NCI-H2107 treated with DMSO at 0.1 percent for 48 hours (cell line): ENCODE data around the gene MCM9.
"Not testable (repeated sequence)": the region's sequence is repeated elsewhere in the genome, so short reads cannot be mapped to it uniquely, and the experiment has no call there.

Experiments used
- DNase-seq: peaks from one replicate; lab custom pipeline; 2025; ENCODE audit not compliant: unreplicated experiment; lab: John Stamatoyannopoulos, UW

The MCM9 gene

DNA sequence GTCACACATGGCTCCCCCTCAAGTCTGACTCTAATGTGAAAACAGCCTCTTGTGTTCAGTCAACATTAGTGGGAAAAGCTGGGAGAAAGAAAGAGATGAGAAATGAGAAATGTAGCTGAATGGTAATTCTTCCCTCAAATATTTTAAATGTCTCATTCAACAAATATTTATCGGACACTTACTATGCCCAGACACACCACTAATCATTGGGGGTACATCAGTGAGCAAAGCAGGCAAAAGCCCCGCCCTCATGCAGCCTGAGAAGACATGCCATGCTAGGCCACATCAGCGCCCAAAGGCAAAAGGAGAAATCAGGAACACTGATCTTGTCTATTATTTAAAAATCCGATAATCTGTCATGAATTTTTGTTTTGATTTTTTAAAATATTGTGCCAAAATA lies 130.9 kb downstream of the MCM9 start:
- no peak for DNase-seq

DNA sequence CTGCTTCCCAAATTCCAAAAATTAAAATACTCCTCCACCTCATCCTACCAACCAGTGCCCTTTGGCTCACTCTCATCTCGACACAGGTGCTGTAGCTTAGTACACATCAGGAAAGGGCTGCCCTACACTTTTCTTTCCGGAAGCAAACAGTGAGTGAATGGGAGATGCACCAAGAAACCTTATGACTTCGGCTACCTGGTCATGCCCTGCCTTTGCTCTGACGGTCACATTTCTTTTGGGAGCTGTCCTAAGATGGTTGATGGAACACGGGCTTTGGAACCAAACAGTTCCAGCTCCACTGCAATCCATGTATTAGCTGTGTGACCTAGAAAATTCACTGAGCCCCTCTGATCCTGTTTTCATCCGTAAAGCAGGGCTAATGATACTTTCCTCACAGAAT lies 133.7 kb downstream of the MCM9 start:
- no peak for DNase-seq

DNA sequence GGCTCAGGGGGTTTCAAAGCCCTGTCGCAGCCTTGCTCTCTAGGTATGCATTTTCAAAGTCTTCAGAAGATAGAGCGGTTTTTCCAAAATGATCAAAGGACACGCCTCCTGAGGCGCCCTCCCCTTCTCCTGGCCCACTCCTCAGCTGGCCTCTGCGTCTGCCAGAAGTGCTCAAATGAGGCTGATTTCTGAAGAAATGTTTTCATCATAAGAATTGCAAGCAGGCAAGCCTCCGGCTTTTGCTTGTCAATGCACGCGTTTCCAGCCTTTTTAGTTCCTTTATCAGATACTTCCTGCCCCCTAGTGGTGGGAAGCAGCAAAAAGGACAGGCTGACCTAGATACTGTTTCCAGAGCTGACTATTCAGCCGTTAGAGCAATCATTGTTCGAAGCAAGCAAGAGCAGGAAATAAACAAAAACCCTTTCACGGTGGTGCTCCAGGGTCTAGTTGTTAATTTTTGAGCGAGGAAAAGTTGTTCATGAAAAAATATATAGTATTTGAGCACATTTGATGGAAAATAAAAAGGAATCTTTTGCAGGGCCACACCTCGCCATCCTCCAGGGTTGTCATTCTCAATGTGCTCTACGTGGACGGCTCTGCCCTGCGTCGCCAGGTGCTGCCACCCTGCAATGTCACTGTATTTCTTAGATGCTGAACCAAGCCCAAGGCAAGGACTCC lies 134.4 kb downstream of the MCM9 start:
- DNase-seq = peak; percentile 92

DNA sequence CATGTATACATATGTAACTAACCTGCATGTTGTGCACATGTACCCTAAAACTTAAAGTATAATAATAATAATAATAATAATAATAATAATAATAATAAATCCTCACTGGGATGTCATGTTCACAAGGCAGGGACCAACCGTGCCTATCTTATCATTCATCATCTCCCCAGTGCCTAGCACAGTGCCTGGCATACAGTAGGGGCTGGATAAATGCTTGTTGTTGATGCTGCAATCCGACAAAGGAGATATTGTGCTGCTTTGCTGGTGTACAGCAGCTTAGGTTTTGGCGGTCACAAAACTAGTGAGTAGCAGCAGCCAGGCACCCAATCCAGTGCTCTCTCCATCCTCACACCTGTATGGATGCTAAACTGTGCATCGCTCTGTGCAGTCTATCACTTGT lies 135.1 kb downstream of the MCM9 start:
- no peak for DNase-seq

DNA sequence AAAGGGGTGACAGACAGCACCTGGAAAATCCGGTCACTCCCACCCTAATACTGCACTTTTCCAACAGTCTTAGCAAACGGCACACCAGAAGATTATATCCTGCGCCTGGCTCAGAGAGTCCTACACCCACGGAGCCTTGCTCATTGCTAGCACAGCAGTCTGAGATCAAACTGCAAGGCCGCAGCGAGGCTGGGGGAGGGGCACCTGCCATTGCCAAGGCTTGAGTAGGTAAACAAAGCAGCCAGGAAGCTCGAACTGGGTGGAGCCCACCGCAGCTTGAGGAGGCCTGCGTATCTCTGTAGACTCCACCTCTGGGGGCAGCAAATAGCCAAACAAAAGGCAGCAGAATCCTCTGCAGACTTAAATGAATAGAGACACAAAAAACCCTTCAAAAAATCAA lies 138.4 kb downstream of the MCM9 start:
- DNase-seq = not testable (repeated sequence)

DNA sequence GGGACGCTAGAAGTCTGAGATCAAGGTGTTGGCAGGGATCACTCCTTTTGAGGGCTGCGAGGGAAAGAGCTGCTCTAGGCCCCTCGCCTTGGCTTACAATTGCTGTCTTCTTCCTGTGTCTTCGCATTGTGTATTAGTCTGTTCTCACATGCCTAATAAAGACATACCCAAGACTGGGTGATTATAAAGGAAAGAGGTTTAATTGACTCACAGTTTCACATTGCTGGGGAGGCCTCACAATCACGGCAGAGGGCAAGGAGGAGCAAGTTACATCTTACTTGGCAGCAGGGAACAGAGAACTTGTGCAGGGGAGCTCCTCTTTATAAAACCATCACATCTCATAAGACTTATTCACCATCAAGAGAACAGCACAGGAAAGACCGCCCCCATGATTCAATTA lies 143.5 kb downstream of the MCM9 start:
- DNase-seq = no peak

DNA sequence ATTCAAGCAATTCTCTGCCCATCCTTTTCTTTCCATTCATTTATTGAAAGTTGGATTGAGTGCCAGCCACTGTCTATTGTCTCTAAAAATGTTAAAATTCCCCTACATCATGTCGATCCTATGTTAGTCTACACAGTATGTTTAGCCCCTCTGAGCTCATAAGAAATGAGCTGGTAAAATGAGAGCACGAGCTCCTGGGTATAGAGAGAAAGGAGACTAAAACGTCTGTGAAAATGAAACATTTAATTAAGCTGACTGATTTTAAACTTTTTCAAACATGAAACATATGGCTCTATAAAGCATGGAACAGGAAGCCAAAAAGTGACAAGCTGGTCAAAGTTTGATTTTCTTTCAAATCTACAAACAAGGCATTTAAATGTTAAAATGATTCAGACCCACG lies 145.0 kb downstream of the MCM9 start:
- DNase-seq = no peak

DNA sequence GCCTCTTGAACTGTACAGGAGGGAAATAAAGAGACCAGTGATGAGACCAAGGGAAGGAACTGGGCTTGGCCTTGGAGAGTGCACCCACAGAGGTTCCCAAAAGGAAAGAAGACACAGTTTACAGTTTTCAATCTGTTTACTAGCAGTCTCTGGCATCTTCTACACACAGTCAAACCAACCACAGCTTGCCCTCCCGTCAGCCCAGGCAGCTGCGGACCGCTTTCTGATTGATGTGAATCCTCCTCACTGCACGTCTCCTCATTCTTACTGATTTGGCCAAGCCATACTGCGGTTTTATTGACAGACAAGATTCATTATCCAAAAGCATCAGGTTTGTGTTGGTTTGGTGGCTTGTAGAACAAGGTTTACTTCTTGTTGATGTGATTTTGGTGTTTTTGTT lies 145.5 kb downstream of the MCM9 start:
- no peak for DNase-seq

DNA sequence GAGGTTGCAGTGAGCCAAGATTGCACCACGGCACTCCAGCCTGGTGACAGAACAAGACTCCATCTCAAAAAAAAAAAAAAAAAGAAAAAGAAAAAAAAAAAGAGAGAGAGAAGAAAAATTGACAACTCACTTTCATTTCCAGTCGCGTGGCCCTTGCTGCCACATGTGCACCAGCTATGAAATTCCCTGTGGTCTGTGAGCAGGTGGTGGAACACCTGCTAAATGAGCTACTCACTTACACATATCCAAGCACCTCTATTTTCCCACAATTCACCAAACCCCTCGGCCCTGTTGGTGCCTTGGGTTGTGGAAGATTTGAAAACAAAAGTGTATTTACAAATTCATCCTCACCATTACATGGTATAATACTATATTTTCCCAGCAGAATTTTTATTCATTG lies 146.3 kb downstream of the MCM9 start:
- DNase-seq = peak; percentile 66

DNA sequence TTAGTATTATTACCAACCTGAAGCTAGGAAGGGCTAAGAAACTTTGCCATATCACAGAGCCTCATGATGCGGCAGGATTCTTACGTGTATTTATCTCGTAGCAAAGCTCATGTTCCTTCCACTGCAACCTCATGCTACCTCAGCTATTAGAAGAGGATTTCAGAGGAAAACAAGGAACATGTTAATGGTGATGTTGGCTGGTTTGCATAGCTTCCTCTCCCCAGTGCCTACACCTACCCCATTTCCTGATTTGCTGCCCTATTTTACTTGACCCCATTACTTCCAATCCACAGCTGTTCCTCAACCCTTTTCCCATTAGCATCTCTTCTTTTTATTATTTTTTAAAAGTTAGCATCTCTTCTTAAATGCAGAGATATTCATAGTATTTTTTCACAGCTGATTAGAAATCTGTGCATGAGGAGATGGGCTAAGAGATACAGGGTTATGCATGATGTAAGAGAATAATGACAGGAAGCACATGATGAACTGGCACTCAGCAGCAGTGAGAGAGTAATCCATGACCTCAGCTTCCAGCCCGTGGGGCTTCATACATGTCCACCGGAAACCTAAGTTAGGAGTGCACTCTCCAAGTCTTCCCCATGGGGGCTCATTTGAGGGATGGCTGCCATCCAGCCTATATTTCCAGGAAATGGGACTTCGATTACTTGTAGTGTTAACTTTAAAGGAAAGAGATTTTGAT lies 147.1 kb downstream of the MCM9 start:
- DNase-seq = no peak

DNA sequence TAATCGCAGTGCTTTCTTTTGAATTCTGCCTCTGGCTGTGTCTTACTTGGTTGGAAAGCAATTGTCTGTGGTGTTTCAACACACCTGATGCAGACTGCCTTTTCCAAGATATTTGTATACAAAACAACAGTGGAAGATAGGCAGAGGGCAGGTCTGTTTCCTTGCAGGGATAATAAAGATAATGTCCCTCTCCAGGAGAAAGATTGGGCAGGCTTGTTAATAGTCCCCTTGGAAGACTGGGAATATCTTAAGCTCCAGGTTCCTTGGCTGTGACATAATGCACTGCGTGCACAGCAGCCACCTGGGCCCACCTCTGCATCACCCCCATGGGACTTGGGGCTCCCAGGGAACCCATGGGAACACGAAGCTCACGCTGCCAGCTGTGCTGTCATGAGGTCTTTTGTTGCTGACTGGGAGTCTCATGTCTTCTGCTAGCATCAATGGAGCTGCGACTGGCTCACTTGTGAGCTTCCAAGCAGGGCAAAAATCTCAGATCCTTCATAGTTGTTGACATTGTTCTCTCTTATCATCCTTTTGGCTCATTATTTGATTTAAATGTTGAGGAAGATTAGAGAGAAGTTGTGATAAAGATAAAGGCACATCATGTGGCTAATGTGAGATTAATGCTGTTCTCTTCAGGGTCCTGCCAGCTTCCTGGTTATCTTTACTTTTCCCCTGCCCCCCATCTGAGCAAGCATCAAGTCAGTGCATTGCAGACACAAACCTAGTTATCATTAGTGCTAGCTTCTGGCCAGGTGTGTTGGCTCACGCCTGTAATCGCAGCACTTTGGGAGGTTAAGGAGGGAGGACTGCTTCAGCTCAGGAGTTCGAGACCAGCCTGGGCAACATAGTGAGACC lies 148.1 kb downstream of the MCM9 start:
- DNase-seq = no peak

DNA sequence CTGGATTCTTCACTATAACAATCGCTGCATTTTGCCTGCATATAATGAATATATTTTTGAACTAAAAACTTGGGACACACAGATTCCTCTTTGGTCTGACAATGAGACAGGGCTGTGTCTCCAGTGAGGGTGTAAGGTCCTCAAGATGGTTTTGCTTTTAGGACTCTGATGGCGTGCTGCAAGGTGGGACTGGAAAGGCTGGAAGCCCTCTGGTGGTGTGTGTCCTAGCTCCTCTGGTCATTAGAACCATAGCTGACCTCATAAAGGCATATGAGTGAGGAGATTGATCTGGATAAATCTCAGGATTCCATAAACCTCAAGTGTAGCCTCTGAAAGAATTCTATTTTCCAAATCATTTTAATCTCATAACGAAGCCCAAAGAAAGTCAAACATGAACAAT lies 149.4 kb downstream of the MCM9 start:
- no peak for DNase-seq

DNA sequence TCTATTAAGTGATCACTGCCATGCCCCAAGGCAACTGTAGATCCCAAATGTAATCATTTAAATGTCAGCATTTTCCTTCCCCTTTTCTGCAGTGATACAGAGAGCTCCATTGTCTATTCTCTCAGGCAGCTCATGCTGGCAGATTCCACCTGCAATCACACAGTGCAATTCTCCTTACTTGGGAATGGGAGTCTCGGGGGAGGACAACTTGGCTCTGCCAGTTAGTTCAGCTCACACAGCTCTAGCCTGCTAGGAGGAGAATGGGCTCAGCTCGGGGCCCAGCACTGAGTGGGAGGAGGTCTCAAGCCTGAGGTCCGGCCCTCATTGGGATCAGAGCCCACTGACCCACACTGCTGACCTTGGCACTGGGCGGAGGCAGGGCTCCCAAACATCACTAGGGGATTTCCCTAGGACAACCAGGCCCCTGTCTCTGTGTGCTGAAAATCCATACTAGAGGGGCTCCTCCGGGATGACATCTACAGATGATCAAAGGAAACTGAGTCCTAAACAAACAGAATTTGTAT lies 150.3 kb downstream of the MCM9 start:
- no peak for DNase-seq

DNA sequence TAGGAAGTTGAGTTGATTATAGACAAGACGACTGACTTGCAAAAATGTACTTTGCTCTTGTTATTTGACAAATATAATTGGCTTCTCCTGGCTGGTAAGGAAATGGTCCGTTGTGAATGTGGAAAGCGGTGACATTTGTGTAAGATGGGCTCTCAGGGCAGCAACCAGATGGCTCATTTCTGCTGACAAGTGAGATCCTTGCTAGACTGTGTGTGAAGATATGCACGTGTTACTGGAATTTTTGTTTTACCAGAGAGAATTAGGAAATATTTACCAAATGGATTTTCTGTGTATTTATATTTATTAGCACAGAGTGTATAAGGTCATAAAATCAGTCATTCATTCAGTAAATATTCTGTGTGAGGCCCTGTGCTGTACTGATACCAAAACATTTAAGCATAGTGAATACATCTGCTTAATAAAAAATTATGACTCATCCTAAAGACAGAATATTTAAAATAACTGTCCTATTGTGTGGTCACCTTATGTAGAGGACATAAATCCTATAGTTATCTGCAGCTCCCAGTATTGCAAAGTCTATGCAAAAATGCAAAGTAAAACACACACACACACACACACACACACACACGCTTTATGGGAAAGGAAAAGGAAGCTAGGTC lies 150.9 kb downstream of the MCM9 start:
- DNase-seq = no peak

DNA sequence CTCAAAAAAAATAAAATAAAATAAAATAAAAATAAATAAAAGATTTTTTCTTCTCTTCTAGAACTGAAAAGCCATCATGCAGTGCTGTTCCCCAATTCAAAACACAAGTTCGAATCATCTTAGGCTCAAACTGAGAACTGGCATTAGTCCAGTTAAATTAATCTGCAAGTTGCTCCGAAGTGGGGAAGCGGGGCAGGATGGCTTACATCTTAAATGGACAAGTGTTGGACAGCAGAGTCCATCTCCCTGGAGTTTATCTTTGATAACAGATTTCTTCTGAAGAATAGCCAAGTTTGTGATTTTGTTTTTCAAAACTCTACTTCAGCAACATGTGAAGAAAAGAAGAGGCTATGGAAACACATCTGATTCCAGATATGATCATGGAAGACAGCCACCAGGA lies 152.3 kb downstream of the MCM9 start:
- DNase-seq = no peak

DNA sequence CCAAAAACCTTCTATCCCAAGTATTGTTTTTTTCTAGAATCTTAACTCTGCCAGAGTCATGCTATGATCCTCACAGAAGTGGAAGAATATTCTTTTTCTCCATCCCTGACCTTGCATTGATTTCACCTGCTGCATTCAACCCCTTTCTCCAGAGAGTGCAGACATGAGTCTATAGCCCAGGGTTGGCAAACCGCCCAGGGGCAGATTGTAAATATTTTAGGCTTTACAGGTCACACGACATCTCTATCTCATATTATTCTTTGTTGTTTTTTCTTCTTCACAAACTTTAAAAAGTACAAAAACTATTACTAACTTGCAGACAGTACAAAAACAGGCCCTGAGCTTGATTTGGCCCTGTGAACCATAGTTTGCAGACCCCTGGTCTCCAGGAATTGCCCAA lies 153.1 kb downstream of the MCM9 start:
- no peak for DNase-seq

DNA sequence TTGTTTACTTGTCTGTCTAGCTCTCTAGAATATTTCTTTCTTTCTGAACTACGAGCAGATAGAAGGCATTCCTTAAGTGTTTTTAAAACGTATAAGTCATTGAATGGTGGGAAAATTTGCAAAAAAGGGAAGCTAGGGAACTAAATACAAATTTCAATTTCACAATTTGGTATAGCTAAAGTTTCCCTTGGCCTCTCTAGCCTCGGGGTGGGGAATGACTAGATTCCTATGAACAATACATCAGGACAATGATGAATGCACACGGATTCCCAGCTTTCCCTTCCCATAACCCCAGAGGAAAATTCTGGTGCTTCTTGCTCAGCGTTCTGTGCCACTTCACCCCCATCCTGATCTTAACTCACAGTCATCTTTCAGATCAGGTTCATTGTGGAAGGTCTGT lies 154.3 kb downstream of the MCM9 start:
- DNase-seq = no peak

DNA sequence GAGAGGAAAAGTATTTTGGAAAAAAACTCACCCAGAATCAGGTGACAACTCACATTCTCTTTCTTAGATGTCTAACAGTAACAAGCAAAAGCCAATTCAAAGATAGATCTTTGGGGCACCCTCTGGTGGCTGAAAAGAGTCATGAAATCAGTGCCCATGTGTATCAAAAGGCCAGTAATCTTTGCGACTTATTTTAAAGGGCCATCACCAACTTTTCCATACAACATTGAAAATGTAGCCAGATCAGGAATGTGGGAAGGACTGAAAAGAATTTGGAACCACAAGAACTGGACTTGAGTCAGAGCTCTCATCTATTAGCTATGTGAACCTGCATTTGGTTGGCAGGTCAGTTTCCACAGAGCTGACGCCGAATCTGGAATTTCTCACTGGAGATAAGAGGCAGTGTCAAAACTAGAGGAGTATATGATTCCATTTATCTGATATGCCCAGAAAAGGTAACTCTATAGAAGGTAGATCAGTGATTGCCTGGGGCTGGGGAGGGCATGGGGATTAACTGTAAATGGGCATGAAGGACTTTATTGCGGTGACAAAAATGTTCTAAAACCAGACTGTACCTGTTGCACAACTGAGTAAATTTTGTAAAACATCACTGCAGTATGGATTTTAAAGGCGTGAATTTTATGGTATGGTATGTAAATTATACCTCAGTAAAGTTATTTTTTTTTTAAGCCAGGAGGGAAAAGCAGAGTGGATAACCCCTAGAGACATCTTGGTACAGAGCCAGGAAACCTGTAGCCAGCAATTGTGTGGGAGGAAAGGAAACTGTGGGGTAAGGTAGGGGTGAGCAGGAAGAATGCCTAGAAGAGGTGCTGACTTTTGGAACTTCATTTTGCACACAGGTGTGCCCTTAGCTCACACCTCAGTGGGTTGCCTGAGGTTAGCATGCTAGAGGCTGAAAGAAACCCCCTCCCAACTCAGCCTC lies 158.1 kb downstream of the MCM9 start:
- DNase-seq = peak; percentile 46

DNA sequence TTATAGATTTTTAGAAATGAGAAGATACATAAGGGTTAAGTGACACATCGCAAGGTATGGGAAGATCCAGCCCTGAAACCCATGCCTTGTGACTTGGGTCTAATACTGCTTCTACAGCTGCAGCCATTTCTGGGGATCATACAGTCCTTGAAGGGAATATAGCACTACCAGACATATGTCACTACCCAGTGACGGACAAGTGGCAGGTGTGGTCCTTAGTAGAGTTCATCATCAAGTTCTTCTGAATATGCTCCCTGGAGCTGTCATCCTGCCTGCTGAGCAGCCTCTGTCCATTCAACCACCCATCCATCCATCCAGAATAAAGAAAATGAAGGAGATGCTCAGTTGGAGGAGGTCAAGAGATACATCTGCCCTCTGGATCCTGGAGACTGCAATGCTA lies 159.6 kb downstream of the MCM9 start:
- no peak for DNase-seq

DNA sequence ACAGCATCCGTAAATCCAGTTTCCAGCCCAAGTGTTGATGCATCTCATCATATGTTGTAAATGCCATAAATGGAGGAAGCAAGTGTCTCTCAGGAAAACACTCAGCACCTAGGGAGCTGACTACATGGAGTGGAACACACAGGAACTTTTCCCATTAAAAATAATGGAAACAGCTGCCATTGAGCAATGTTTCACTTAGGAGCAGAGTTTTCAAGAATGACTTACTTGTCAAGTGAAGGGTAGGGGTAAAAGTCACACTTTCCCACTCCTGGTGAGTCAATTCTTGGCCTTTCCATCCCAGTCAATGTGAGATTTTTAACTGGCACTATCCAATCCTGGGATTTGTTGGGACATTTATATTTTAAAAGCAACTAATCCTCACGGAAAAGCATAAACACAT lies 160.4 kb downstream of the MCM9 start:
- no peak for DNase-seq
